Activated naive CD4-positive, alpha-beta T cell treated with anti-CD3 and anti-CD28 coated beads for 36 hours (primary cell): Measurements from ENCODE around the gene CFAP157. TPM values are rescaled to one million over a fixed set of nuclear protein-coding genes. Genes with fewer than 3 reads are reported as not detected.

Experiments used
- CTCF ChIA-PET: fragments of 350-600 bp; sonication (Branson Sonifier 250); formaldehyde crosslinking; loops from one replicate; lab custom pipeline; 2021; ENCODE audit warnings: antibody characterized with exemption; lab: Charles Lee
- DNase-seq: peaks from one replicate; pipeline ENCODE4 v3.0.0-alpha.2; 2020
- H3K27ac Mint-ChIP-seq: one replicate; pipeline ENCODE4 v1.8.0; 2021; ENCODE audit warnings: mild to moderate bottlenecking, mixed read lengths
- H3K27me3 Mint-ChIP-seq: one replicate; pipeline ENCODE4 v1.8.0; 2021; ENCODE audit warnings: low read depth, mixed read lengths
- H3K36me3 Mint-ChIP-seq: one replicate; pipeline ENCODE4 v1.8.0; 2021; ENCODE audit warnings: low read depth, mixed read lengths
- H3K4me1 Mint-ChIP-seq: one replicate; pipeline ENCODE4 v1.8.0; 2021; ENCODE audit warnings: low read depth, mixed read lengths
- H3K4me3 Mint-ChIP-seq: one replicate; pipeline ENCODE4 v1.8.0; 2021; ENCODE audit warnings: mild to moderate bottlenecking, moderate library complexity, mixed read lengths
- H3K9me3 Mint-ChIP-seq: one replicate; pipeline ENCODE4 v1.8.0; 2021; ENCODE audit warnings: mixed read lengths
- intact Hi-C: fragments of 100-400 bp; cut with micrococcal nuclease; formaldehyde crosslinking; loops from one replicate; pipeline ENCODE4 v1.15.1; 2023
- total RNA-seq, 2 experiments: library from RNA; stranded (reverse); gene quantifications; one replicate each; pipeline ENCODE4 v1.2.3, GENCODE V29; 2021

Gene CFAP157
- total RNA-seq, 2 experiments from 2014 or later: 0.07 TPM; not detected in 1

DNA sequence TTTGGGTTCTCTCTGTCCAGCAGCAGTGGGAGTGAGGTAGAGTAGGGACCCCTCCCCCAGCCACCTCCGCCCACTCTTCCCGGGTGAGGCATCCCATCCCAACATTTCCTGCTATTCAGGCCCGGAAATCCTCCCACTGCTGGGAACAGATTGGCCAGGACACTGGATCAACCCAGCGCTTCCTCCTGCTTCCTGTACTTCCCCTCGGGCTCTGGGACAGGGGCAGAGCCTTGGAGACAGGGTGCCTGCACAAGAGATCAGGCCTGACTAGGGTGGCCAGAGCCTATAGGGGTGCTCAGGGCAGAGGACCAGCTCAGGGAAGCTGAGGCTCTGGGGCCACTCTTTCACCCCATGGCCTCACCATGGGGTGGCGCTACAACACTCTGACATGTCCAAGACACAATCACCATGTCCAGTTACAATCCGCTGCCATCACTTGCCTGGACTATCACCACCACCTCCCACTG is 57.2 kb downstream of the CFAP157 start:
- H3K27ac Mint-ChIP-seq: peak overlapping the region; percentile 28

DNA sequence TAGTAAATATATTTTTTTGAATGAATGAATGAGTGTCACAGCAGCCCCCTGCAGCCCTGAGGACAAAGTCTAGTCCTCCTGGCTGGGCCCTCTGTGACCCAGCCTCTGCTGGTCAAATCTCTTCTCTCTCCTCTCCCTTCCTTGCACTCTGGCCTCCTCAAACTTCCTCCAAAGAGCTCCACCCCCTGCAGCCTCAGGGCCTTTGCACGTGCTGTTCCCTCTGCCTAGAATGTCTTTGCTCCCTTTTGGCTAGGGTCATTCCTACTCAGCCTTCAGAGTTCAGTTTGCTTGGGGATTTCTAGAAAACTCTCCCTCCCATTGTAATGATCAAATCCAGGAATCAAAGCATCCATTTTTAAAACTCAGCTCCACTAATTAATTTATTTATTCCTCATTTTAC is 58.6 kb downstream of the CFAP157 start:
- CTCF ChIA-PET: interaction anchor here (0.7 to 4.8 kb wide), 6 partner anchors 13 to 156 kb away, joined by 3 to 17 read pairs (median 4); partner anchors contain the start of genes SH2D3C and TOR2A
- intact Hi-C loops: no loop called here
- Mint-ChIP-seq H3K4me3 (no peak overlapping the region), H3K9me3 (no peaks in the 10 kb centered on the region), H3K4me1 (peaks cover 56% of the 10 kb centered on the region), H3K27me3 (no peaks in the 10 kb centered on the region), H3K36me3 (peaks cover 11% of the 10 kb centered on the region), H3K27ac (no peak overlapping the region)
- no peak for DNase-seq

More for the DNA sequence above, 57.2 kb downstream of the CFAP157 start:
- Mint-ChIP-seq H3K4me1 (peaks cover 44% of the 10 kb centered on the region), H3K36me3 (peaks cover 10% of the 10 kb centered on the region), H3K4me3 (no peak overlapping the region), H3K9me3 (no peaks in the 10 kb centered on the region), H3K27me3 (no peaks in the 10 kb centered on the region)
- CTCF ChIA-PET: interaction anchor here (0.8 to 4.8 kb wide), 7 partner anchors 20 to 157 kb away, joined by 3 to 18 read pairs (median 4); partner anchors contain the start of gene CDK9
- peak; percentile 53 for DNase-seq
- intact Hi-C loops: no loop called here

Other genes with a start within 250 kb of the CFAP157 start
- gene STXBP1, start 94.7 kb upstream of the CFAP157 start, total RNA-seq: 10 to 100 TPM; 17.4 to 17.8 TPM
- gene PTRH1, start 8.7 kb downstream of the CFAP157 start, total RNA-seq: 10 to 100 TPM; 23.3 to 24.1 TPM
- under 1 TPM; 0.50 to 0.79 TPM for gene TTC16, start 9.1 kb downstream of the CFAP157 start, total RNA-seq
- gene TOR2A, start 28.3 kb downstream of the CFAP157 start, total RNA-seq: 10 to 100 TPM; 11.8 to 12.7 TPM
- 10 to 100 TPM; 27.2 to 27.3 TPM for gene SH2D3C, start 71.7 kb downstream of the CFAP157 start, total RNA-seq
- gene CDK9, start 79.0 kb downstream of the CFAP157 start, total RNA-seq: 10 to 100 TPM; 64.6 to 73.6 TPM
- 10 to 100 TPM; 67.8 to 73.0 TPM for gene FPGS, start 95.9 kb downstream of the CFAP157 start, total RNA-seq
- 10 to 100 TPM; 10.5 to 11.6 TPM for gene ENG, start 147.7 kb downstream of the CFAP157 start, total RNA-seq
- 10 to 100 TPM; 11.8 to 11.9 TPM for gene AK1, start 170.7 kb downstream of the CFAP157 start, total RNA-seq
- gene ST6GALNAC6, start 192.6 kb downstream of the CFAP157 start, total RNA-seq: 10 to 100 TPM; 28.7 to 29.1 TPM
- gene ST6GALNAC4, start 210.1 kb downstream of the CFAP157 start, total RNA-seq: 10 to 100 TPM; 22.3 to 24.6 TPM
- 1 to 10 TPM; 1.1 to 1.8 TPM for gene PIP5KL1, start 223.8 kb downstream of the CFAP157 start, total RNA-seq
- gene DPM2, start 230.9 kb downstream of the CFAP157 start, total RNA-seq: 10 to 100 TPM; 41.6 to 43.4 TPM